Astrocyte (in vitro differentiated cells and primary cell): ENCODE measurements around the gene FAHD1. TPM values are rescaled to one million over a fixed set of nuclear protein-coding genes. Genes with fewer than 3 reads are reported as not detected.

Source experiments
- DNase-seq: peaks from one replicate; pipeline ENCODE4 v3.0.0-alpha.2; 2010; ENCODE audit warnings: low read depth
- FAIRE-seq: peaks from 2 replicates; lab custom pipeline; 2011; peaks lifted over from hg19 to GRCh38; lab: Jason Lieb, UNC
- H2AFZ ChIP-seq: 2 replicates; pipeline ENCODE4 v1.6.0; 2012; ENCODE audit warnings: low read depth, low read length, inconsistent platforms
- H3K27ac ChIP-seq: 2 replicates; pipeline ENCODE4 v1.5.1; 2011; ENCODE audit warnings: low read depth, low read length, inconsistent platforms
- H3K27me3 ChIP-seq: 2 replicates; pipeline ENCODE4 v1.6.0; 2011; ENCODE audit warnings: low read length, inconsistent platforms; ENCODE audit not compliant: insufficient read depth
- H3K36me3 ChIP-seq: 2 replicates; pipeline ENCODE4 v1.5.1; 2011; ENCODE audit warnings: low read length, inconsistent platforms; ENCODE audit not compliant: insufficient read depth
- H3K4me1 ChIP-seq: 2 replicates; pipeline ENCODE4 v1.5.1; 2011; ENCODE audit warnings: low read length, inconsistent platforms; ENCODE audit not compliant: insufficient read depth
- H3K4me2 ChIP-seq: 2 replicates; pipeline ENCODE4 v1.6.0; 2012; ENCODE audit warnings: low read length, inconsistent platforms
- H3K4me3 ChIP-seq: 2 replicates; pipeline ENCODE4 v1.5.1; 2011; ENCODE audit warnings: low read depth, mild to moderate bottlenecking, low read length, inconsistent platforms; ENCODE audit not compliant: insufficient read depth
- H3K79me2 ChIP-seq: 2 replicates; pipeline ENCODE4 v1.6.0; 2012; ENCODE audit warnings: mild to moderate bottlenecking, low read length, inconsistent platforms; ENCODE audit not compliant: insufficient read depth
- H3K9ac ChIP-seq: 2 replicates; pipeline ENCODE4 v1.6.0; 2012; ENCODE audit warnings: mild to moderate bottlenecking, low read length, inconsistent platforms
- H3K9me3 ChIP-seq: 2 replicates; pipeline ENCODE4 v1.5.1; 2012; ENCODE audit warnings: low read depth, mild to moderate bottlenecking, low read length, inconsistent platforms; ENCODE audit not compliant: insufficient read depth
- H4K20me1 ChIP-seq: 2 replicates; pipeline ENCODE4 v1.6.0; 2012; ENCODE audit warnings: low read length, inconsistent platforms; ENCODE audit not compliant: insufficient read depth
- H3K27ac Mint-ChIP-seq: one replicate; pipeline ENCODE4 v1.8.0; 2021; ENCODE audit warnings: mild to moderate bottlenecking, mixed read lengths; ENCODE audit not compliant: unreplicated experiment
- H3K27me3 Mint-ChIP-seq: one replicate; pipeline ENCODE4 v1.8.0; 2021; ENCODE audit warnings: low read depth, mixed read lengths; ENCODE audit not compliant: unreplicated experiment
- H3K36me3 Mint-ChIP-seq: one replicate; pipeline ENCODE4 v1.8.0; 2021; ENCODE audit warnings: low read depth, mixed read lengths; ENCODE audit not compliant: unreplicated experiment
- H3K4me1 Mint-ChIP-seq: one replicate; pipeline ENCODE4 v1.8.0; 2021; ENCODE audit warnings: low read depth, mixed read lengths; ENCODE audit not compliant: unreplicated experiment
- H3K4me3 Mint-ChIP-seq: one replicate; pipeline ENCODE4 v1.8.0; 2021; ENCODE audit warnings: mild to moderate bottlenecking, moderate library complexity, mixed read lengths; ENCODE audit not compliant: unreplicated experiment
- H3K9me3 Mint-ChIP-seq: one replicate; pipeline ENCODE4 v1.8.0; 2021; ENCODE audit warnings: mild to moderate bottlenecking, mixed read lengths; ENCODE audit not compliant: unreplicated experiment
- EZH2 ChIP-seq: IDR thresholded peaks from 2 replicates; pipeline ENCODE4 v1.6.1; 2012; ENCODE audit warnings: mild to moderate bottlenecking, low read length, inconsistent platforms; ENCODE audit not compliant: insufficient read depth
- total RNA-seq: library from RNA; stranded (reverse); gene quantifications from 2 replicates; pipeline ENCODE4 v1.2.1, GENCODE V29; 2021
- TF ChIP-seq, protein P1 (sequence below): IDR thresholded peaks from 2 replicates; pipeline ENCODE4 v1.5.1; 2011; ENCODE audit warnings: low read depth, mild to moderate bottlenecking, inconsistent platforms, low read length, moderate library complexity; ENCODE audit not compliant: insufficient read depth

Gene FAHD1
- total RNA-seq, 1 donor from 2014 or later, result 25.8 TPM

DNA sequence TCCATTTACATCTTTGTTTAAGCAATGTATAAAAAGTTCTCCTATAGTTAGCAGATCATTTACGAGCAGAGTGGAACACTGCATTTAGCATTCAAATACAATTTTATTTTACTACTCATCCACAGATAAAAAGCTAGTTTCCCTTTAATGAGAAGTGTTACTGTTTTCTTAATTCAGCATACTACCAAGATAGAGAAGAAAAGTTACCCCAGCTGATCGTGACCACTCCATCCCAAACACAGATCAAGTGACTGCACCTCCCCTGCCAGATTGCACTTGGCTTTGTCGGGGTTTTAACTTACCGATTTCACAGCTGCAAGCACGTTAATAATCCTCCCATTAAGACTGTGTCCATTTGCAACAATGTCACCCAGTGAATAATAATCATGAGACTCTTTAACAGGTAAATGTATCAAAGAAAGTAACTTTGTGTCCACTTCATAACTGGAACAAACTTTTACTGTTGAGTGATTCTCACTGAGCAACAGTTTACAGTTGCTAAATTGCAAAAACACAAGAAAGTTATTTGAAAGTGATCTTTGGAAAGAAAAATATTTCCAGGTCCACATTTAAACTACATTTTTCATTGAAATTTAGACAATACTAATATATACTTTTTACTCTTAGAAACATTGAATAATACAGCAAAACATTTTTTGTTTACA, 30.6 kb downstream of the FAHD1 start:
- H3K79me2 ChIP-seq, result no peaks in the 10 kb centered on the region
- H3K4me1 Mint-ChIP-seq, result peaks cover 5% of the 10 kb centered on the region
- no peak overlapping the region for H2AFZ ChIP-seq
- peaks cover 76% of the 10 kb centered on the region for H3K27me3 Mint-ChIP-seq
- DNase-seq, result no peak
- H3K27ac ChIP-seq, result no peak overlapping the region
- H3K9me3 Mint-ChIP-seq, result no peaks in the 10 kb centered on the region
- peaks cover 66% of the 10 kb centered on the region for H3K27me3 ChIP-seq
- FAIRE-seq, result no peak
- H3K36me3 ChIP-seq, result no peaks in the 10 kb centered on the region
- no peak overlapping the region for H3K27ac Mint-ChIP-seq
- no peaks in the 10 kb centered on the region for H3K36me3 Mint-ChIP-seq
- no peak overlapping the region for H3K4me3 Mint-ChIP-seq
- H3K9me3 ChIP-seq, result no peaks in the 10 kb centered on the region
- no peak overlapping the region for H3K9ac ChIP-seq
- H3K4me1 ChIP-seq, result no peaks in the 10 kb centered on the region
- no peaks in the 10 kb centered on the region for H4K20me1 ChIP-seq
- no peak overlapping the region for H3K4me2 ChIP-seq
- TF ChIP-seq, protein P1, sequence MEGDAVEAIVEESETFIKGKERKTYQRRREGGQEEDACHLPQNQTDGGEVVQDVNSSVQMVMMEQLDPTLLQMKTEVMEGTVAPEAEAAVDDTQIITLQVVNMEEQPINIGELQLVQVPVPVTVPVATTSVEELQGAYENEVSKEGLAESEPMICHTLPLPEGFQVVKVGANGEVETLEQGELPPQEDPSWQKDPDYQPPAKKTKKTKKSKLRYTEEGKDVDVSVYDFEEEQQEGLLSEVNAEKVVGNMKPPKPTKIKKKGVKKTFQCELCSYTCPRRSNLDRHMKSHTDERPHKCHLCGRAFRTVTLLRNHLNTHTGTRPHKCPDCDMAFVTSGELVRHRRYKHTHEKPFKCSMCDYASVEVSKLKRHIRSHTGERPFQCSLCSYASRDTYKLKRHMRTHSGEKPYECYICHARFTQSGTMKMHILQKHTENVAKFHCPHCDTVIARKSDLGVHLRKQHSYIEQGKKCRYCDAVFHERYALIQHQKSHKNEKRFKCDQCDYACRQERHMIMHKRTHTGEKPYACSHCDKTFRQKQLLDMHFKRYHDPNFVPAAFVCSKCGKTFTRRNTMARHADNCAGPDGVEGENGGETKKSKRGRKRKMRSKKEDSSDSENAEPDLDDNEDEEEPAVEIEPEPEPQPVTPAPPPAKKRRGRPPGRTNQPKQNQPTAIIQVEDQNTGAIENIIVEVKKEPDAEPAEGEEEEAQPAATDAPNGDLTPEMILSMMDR, result no peak
- H3K4me3 ChIP-seq, result no peak overlapping the region

DNA sequence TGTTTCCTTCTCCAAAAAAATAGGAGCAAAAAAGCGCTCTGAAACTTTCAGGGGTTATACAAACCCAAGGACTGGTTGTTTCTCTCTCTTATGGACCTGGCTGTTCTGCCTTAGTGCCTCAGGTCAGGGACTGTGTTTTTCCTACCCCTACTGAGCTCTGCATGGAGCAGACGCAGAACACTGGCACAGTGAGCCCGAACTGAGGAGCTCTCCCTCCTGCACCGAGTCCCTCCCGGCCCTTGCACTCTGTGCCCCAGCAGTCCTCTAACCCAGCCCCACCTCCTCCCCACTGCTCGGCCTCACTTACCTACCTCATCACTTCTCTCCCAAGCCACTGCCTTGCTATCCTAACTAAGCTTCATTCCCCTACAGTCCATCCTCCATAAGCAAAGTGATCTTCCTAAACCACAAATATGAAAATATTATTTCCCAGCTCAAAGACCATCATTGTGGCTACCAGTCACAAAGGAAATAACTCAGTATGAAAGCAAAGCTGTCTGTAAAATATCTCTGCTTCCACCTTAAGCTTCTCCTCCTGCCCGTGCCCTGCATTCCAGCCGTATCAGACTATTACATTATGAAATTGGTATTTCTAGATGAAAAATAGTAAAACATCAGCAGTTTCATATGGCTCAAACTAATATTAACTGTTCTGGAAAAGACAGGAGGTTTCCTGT, 31.3 kb downstream of the FAHD1 start:
- H3K27ac ChIP-seq, result no peak overlapping the region
- H3K79me2 ChIP-seq, result no peaks in the 10 kb centered on the region
- no peaks in the 10 kb centered on the region for H3K4me1 ChIP-seq
- H3K9me3 ChIP-seq, result no peaks in the 10 kb centered on the region
- no peak overlapping the region for H3K4me3 ChIP-seq
- no peaks in the 10 kb centered on the region for H3K9me3 Mint-ChIP-seq
- H3K27me3 Mint-ChIP-seq, result peaks cover 73% of the 10 kb centered on the region
- H3K27ac Mint-ChIP-seq, result peak overlapping the region; percentile 22
- no peak overlapping the region for H2AFZ ChIP-seq
- peak overlapping the region; percentile 28 for H3K4me2 ChIP-seq
- peak overlapping the region; percentile 3 for H3K4me3 Mint-ChIP-seq
- peaks cover 5% of the 10 kb centered on the region for H3K4me1 Mint-ChIP-seq
- FAIRE-seq, result no peak
- no peaks in the 10 kb centered on the region for H4K20me1 ChIP-seq
- no peaks in the 10 kb centered on the region for H3K36me3 ChIP-seq
- DNase-seq, result no peak
- TF ChIP-seq EZH2, result peak; percentile 46
- TF ChIP-seq, protein P1, result no peak
- no peaks in the 10 kb centered on the region for H3K36me3 Mint-ChIP-seq
- H3K27me3 ChIP-seq, result peaks cover 64% of the 10 kb centered on the region
- no peak overlapping the region for H3K9ac ChIP-seq

DNA sequence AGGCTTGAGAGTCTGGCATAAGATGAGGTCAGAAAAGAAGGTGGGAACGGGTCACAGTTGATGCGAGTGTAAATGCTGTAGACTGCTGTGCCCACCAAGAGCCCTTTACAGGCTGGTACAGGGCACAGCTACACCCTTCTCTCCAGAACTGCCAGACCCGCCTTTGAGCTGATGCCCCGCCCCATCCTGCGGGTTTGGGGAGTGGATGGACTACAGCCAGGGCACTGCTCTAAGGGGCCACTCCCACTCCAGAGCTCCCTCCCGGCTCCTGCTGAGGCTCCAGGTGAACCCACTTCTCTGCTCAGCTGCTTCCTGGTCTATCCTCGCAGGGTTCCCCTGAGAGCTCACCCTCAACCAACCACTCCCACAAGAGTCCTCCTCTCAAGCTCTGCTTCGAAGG, 32.6 kb downstream of the FAHD1 start:
- H3K4me1 Mint-ChIP-seq, result peaks cover 5% of the 10 kb centered on the region
- peaks cover 60% of the 10 kb centered on the region for H3K27me3 Mint-ChIP-seq
- TF ChIP-seq, protein P1, result no peak
- TF ChIP-seq EZH2, result no peak
- H3K4me3 Mint-ChIP-seq, result no peak overlapping the region
- no peaks in the 10 kb centered on the region for H3K4me1 ChIP-seq
- H3K9me3 Mint-ChIP-seq, result no peaks in the 10 kb centered on the region
- DNase-seq, result no peak
- H3K27ac ChIP-seq, result no peak overlapping the region
- no peaks in the 10 kb centered on the region for H3K36me3 Mint-ChIP-seq
- no peaks in the 10 kb centered on the region for H3K36me3 ChIP-seq
- H3K4me3 ChIP-seq, result no peak overlapping the region
- no peak overlapping the region for H3K27ac Mint-ChIP-seq
- H3K27me3 ChIP-seq, result peaks cover 55% of the 10 kb centered on the region
- no peak for FAIRE-seq
- H3K4me2 ChIP-seq, result no peak overlapping the region
- H3K9ac ChIP-seq, result no peak overlapping the region
- H3K9me3 ChIP-seq, result no peaks in the 10 kb centered on the region
- no peaks in the 10 kb centered on the region for H4K20me1 ChIP-seq
- no peak overlapping the region for H2AFZ ChIP-seq
- no peaks in the 10 kb centered on the region for H3K79me2 ChIP-seq
